LNCAP (cell line): ENCODE results near the gene MTTP.

Experiments used
- CTCF ChIP-seq: fragments of 450-650 bp; IDR thresholded peaks from 2 replicates; pipeline ENCODE4 v1.5.1; 2017; ENCODE audit warnings: mild to moderate bottlenecking

MTTP gene

GRCh38 chr4:99651016-99651769 is 76.6 kb downstream of the MTTP start:
- TF ChIP-seq CTCF: no peak

GRCh38 chr4:99651811-99652485 is 77.3 kb downstream of the MTTP start:
- TF ChIP-seq CTCF: no peak

- TF ChIP-seq CTCF: no peak
Measured at GRCh38 chr4:99652596-99653436, 78.2 kb downstream of the MTTP start.

GRCh38 chr4:99653916-99654315 is 79.3 kb downstream of the MTTP start:
- TF ChIP-seq CTCF: no peak

GRCh38 chr4:99654361-99654761 is 79.7 kb downstream of the MTTP start:
- TF ChIP-seq CTCF: no peak

GRCh38 chr4:99655308-99656081 is 80.9 kb downstream of the MTTP start:
- TF ChIP-seq CTCF: no peak

GRCh38 chr4:99657798-99658197 is 83.2 kb downstream of the MTTP start, which contains the start of gene C4orf54:
Gene C4orf54, minus strand, starts transcription at chr4:99657828. Its CDS starts 3,180 bp downstream, at chr4:99654648.
- no peak for TF ChIP-seq CTCF
